HG03025 (cell line): ENCODE results near the gene PITPNM1.
"Not testable (repeated sequence)": the region's sequence is repeated elsewhere in the genome, so short reads cannot be mapped to it uniquely, and the experiment has no call there.

Experiments used
- ATAC-seq: cut with Tn5 transposase; IDR thresholded peaks from one replicate; pipeline ENCODE4 v1.9.1; 2021; ENCODE audit warnings: mild to moderate bottlenecking, moderate library complexity; ENCODE audit not compliant: unreplicated experiment, low FRiP score

Gene PITPNM1

GRCh38 chr11:67523556-67524479 lies 18.7 kb upstream of the PITPNM1 start:
- ATAC-seq = no peak

- ATAC-seq = no peak
Measured at GRCh38 chr11:67522844-67523555, 17.8 kb upstream of the PITPNM1 start, which contains the start of gene CABP2. CABP2 (minus strand) TSS chr11:67523446; CDS start chr11:67523326, 120 bp downstream.

GRCh38 chr11:67522338-67522737 lies 17.2 kb upstream of the PITPNM1 start:
- ATAC-seq = no peak

- ATAC-seq = no peak
Measured at GRCh38 chr11:67521924-67522323, 16.8 kb upstream of the PITPNM1 start.

DNA sequence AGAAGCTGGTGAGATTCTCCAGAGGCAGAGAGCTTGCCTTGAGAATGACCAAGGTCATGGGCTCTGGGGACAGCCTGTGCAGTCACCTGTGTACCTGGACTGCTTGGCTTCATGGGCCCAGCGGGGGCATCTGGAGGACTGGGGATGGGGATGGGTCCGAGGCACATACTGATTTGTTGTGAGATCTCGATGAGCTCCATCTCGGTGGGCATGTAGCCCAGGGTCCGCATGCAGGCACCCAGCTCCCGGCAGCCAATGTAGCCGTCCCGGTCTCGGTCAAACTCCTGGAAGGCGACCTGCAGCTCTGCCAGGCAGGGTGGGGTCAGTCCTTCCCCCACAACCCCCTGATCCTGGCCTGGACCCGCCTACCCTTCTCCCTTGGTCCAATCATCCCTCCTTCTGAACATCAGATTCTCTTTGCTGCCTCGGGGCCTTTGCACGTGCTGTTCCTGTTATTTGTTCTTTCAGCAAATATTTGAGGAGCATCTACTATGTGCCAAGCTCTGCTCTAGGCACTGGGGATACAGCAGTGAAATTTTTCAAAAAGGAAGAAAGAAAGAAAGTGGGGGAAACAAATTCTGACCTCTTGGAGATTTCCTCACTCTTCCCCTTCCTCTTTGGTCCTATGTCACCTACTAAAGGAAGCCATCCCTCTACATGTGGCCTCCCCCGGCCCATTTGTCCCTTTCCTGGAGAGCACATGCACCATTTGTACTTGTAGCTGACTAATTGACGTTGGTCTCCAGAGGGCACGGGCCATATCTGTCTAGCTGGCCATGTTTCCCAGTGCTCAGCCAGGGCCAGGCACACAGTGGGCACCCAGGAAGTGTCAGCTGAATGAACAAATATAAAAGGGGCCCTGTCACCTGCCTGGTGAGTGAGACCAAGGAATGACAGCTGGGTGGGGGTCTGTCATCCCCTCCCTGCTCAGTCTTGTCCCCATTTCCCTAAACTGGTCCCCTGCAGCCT lies 16.0 kb upstream of the PITPNM1 start:
- no peak for ATAC-seq

DNA sequence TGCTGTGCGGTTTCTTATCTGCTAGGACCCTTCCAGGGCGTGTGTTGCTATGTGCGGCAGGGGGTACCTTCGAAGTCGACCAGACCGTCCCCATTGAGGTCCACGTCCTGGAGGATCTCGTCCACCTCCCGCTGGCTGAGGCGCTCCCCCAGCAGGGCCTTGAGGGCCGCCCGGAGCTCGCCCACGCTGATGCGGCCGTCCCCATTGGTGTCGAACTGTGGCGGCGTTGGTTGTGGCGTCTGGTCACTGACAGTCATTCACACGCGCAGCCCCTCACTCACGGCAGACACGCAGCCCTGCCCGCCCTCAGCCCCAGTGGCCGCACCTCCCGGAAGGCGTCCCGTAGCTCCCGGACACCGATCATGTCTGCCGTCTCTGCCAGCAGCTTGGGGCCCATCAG lies 14.6 kb upstream of the PITPNM1 start:
- no peak for ATAC-seq

GRCh38 chr11:67517784-67518552 lies 12.8 kb upstream of the PITPNM1 start:
- ATAC-seq = no peak

DNA sequence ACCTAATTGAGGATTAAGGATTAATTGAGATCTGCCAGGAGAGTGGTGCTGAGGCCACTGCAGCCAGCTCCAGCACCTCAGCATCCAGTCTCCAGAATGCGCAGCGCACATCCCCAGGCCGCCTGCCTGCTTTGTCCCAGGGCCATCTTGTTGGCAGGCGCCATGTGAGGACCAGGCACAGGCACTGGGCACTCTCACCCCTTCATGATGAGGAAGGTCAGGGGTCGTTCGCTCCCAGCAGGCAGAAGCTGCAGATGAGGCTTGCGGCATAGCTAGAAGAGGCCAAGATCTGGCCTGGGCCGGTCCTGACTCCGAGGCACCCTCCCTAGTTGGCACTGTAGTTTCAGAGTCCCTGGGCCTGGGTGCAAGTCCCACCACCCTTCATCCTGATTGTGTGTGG lies 11.6 kb upstream of the PITPNM1 start:
- ATAC-seq = no peak

DNA sequence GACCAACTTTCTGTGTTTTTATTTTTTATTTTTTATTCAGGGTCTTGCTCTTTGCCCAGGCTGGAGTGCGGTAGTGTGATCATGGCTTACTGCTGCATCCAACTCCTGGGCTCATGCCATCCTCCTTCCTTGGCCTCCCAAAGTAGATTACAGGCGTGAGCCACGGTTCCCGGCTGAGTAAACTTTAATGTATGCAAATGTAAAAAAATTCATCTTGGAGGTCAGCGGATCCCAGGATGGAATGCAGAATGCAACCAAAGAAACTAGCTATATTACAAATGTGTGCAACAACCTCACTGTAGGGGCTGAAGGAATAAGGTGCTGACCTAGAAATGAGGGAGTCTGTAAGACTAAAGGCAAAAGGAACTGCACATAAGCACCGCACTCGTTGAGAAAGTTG lies 9.0 kb upstream of the PITPNM1 start:
- no peak for ATAC-seq

DNA sequence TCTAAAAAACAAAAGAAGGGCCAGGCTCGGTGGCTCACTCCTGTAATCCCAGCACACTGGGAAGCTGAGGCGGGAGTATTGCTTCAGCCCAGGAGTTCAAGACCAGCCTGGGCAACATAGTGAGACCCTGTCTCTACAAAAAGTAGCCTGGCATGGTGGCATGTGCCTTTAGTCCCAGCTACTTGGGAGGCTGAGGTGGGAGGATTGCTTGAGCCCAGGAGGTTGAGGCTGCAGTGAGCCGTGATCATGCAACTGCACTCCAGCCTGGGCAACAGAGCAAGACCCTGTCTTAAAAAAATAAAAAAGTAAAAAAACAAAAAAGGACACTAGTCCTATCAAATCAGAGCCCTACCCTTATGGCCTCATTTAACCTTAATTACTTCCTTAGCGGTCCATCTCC lies 6.4 kb upstream of the PITPNM1 start:
- not testable (repeated sequence) for ATAC-seq

GRCh38 chr11:67510023-67510345 lies 4.8 kb upstream of the PITPNM1 start:
- no peak for ATAC-seq

- ATAC-seq = peak; percentile 32
Measured at GRCh38 chr11:67508486-67509121, 3.4 kb upstream of the PITPNM1 start.

DNA sequence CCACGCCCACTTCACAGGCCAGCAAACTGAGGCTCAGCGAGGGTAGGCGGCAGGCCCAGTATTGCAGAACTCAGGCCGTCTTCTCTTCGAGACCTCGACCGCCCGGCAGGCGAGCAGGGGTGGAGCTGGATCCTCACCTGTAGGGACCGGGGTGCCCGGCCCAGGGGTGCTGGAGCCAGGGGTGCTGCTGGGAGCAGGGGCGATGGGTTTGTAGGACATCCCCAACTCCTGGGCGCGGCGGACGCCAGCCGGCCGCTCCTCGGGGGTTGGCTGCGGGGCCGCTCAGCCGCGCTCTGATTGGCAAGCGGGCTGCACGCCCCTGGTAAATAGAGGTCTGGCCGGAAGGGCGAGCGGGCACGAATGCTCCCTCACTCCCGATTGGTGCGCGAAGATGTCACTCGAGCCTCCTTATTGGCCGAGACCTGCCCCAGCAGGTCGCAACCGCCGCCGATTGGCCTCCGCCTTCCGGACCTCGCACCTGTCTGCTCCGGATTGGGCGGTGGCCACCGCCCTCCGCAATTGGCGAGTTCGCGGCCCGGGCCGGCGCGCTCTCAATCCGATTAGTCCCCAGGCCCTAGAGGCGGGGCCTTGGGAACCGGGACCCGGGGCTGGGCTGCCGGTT lies 2.8 kb upstream of the PITPNM1 start, which contains the start of gene CDK2AP2:
CDK2AP2 (minus strand) TSS at position 299 of the 622 bp plus-strand sequence; CDS start at position 219, 80 bp downstream.
- peak; percentile 65 for ATAC-seq

- ATAC-seq = no peak
Measured at GRCh38 chr11:67507242-67507863, 2.2 kb upstream of the PITPNM1 start.

DNA sequence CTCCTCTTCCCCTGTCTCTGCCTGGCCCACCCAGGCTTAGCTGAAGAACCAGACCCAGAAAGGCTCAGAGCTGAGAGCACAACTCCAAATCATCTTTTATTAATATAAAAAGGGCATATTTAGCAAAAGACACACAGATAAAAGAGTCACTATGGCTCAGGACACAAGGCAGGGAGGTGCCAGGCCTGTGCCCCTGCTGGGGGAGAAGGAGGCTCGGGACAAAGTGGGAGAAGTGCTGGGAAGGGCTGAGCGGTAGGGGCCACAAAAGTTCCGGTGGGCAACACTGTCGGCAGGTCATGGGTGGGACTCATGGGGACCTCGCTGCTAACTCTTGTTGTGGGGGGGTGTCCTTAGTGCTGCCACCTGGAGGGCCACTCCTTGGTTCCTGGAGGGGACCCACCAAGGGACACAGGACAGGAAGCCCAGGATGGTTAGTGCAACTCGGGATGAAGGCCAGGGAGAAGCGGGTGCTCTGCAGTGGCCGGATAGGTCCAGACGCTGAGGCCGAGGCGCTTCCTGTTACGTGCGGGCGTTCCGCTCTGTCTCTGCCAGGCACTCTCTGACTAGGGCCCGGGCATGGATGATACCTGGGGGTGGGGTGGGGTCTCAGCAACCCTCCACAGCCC lies 1.4 kb upstream of the PITPNM1 start:
- no peak for ATAC-seq

DNA sequence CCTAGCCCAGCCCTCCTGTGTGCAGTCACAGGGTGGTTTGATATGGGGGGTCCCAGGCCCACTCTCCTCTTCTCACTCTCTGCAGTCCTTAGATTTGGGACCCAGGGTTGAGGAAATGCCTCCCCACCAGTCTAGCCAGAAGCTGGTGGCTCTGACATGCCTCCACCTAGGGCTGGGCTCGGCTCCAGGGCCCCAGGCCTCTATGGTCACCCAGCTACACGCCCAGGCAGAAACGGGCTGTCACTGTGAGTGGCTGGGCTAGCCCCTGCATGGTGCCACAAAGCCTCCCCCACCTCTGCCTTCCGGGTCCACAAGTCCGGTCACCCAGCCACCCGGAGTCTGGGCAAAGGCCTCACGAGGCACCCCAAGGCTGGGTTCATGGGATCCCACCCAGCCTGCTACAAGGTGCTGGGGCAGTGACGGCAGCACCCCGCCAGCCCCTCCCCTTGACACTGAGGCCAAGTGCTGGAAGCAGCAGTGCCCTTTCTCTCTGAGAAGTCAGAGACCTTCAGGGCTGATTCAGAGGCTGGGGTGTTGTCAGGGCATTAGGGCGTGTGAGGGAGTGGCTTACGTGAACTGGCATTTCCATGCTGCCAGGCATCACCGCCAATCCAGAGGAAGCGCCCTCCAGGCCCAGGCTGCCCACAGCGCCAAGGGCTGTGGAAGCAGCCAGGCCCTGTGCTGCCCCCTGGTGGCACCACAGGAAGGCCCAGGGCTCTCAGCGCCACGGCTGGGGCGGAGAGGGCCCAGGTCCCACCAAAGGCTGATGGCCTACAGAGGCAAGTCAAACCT lies 638 bp upstream of the PITPNM1 start:
- no peak for ATAC-seq
